H1 (cell line): Measurements from ENCODE around the gene CALY. TPM values are rescaled to one million over a fixed set of nuclear protein-coding genes. Genes with fewer than 3 reads are reported as not detected.
A peak's percentile ranks its signal among the peaks of the same experiment; 100 is the strongest.

Experiments
- CTCF ChIA-PET: fragments of 300-600 bp; sonication (Branson Sonifier 250); formaldehyde crosslinking; loops from one replicate; lab custom pipeline; 2021; ENCODE audit not compliant: partially characterized antibody; lab: Charles Lee
- POLR2A ChIA-PET: fragments of 300-600 bp; sonication (Branson Sonifier 250); formaldehyde crosslinking; loops from one replicate; lab custom pipeline; 2021; ENCODE audit warnings: inconsistent platforms; ENCODE audit not compliant: partially characterized antibody; lab: Charles Lee
- DNase-seq, 2 experiments: peaks; one replicate each; pipeline versions ENCODE4 v3.0.0 to v3.0.0-alpha.2; 2010 to 2022; ENCODE audit warnings: low spot score in 2 of 2, low read depth in 1 of 2, mixed read lengths in 1 of 2
- FAIRE-seq: peaks from 2 replicates; lab custom pipeline; 2011; peaks lifted over from hg19 to GRCh38; lab: Jason Lieb, UNC
- H2AFZ ChIP-seq: 2 replicates; pipeline ENCODE4 v1.8.1; 2012; ENCODE audit warnings: low read length, inconsistent platforms
- H2AK5ac ChIP-seq: 2 replicates; pipeline ENCODE4 v1.6.1; 2013; ENCODE audit warnings: low read depth, low read length
- H2BK120ac ChIP-seq: replicated peaks from 2 replicates; pipeline ENCODE3; 2013; ENCODE audit warnings: low read depth, low read length, inconsistent platforms
- H2BK12ac ChIP-seq: 2 replicates; pipeline ENCODE4 v1.6.1; 2013; ENCODE audit warnings: low read depth, low read length
- H2BK15ac ChIP-seq: 2 replicates; pipeline ENCODE4 v1.6.1; 2013; ENCODE audit warnings: low read length
- H2BK20ac ChIP-seq: 2 replicates; pipeline ENCODE4 v1.6.1; 2013; ENCODE audit warnings: low read length
- H2BK5ac ChIP-seq: 2 replicates; pipeline ENCODE4 v1.6.1; 2013; ENCODE audit warnings: low read depth, low read length
- H3K14ac ChIP-seq: 2 replicates; pipeline ENCODE4 v1.6.1; 2013; ENCODE audit warnings: inconsistent platforms; ENCODE audit not compliant: insufficient read length
- H3K18ac ChIP-seq: 2 replicates; pipeline ENCODE4 v1.6.1; 2013; ENCODE audit warnings: low read length; ENCODE audit errors: extremely low read depth
- H3K23ac ChIP-seq: 2 replicates; pipeline ENCODE4 v1.6.1; 2013; ENCODE audit warnings: inconsistent platforms; ENCODE audit not compliant: insufficient read length
- H3K23me2 ChIP-seq: 2 replicates; pipeline ENCODE4 v1.6.1; 2013; ENCODE audit warnings: low read depth, low read length
- H3K27ac ChIP-seq: 2 replicates; pipeline ENCODE4 v1.6.1; 2011; ENCODE audit warnings: low read depth, low read length, inconsistent platforms
- H3K27me3 ChIP-seq, 4 experiments: replicated peaks in 1 of 4; 1 replicate in 1 of 4; 2 replicates in 3 of 4; pipeline versions ENCODE4 v1.6.1 to v1.8.1; 2011 to 2013; ENCODE audit warnings: low read length in 3 of 4, mild to moderate bottlenecking in 3 of 4, inconsistent platforms in 2 of 4, mixed read lengths in 2 of 4, moderate library complexity in 1 of 4; ENCODE audit not compliant: control insufficient read depth in 3 of 4, insufficient read depth in 3 of 4; ENCODE audit errors: extremely low read depth in 1 of 4
- H3K36me3 ChIP-seq, 4 experiments: 2 replicates each; pipeline versions ENCODE4 v1.6.1 to v1.8.1; 2011 to 2013; ENCODE audit warnings: mild to moderate bottlenecking in 4 of 4, low read length in 3 of 4, moderate library complexity in 2 of 4, control low read depth in 1 of 4, inconsistent platforms in 1 of 4; ENCODE audit not compliant: insufficient read depth in 4 of 4, control insufficient read depth in 2 of 4
- H3K4ac ChIP-seq: replicated peaks from 2 replicates; pipeline ENCODE3; 2013; ENCODE audit warnings: low read length, low read depth, mixed read lengths, inconsistent platforms; ENCODE audit not compliant: insufficient read length
- H3K4me1 ChIP-seq, 4 experiments: replicated peaks in 1 of 4; 1 replicate in 1 of 4; 2 replicates in 3 of 4; pipeline versions ENCODE4 v1.6.1 to v1.8.1; 2011 to 2013; ENCODE audit warnings: low read length in 3 of 4, inconsistent platforms in 2 of 4, mixed read lengths in 1 of 4; ENCODE audit not compliant: insufficient read depth in 4 of 4, control insufficient read depth in 3 of 4
- H3K4me2 ChIP-seq, 2 experiments: 2 replicates each; pipeline versions ENCODE4 v1.6.1 to v1.8.1; 2011 to 2013; ENCODE audit warnings: low read depth in 2 of 2, low read length in 2 of 2, control low read depth in 1 of 2, inconsistent platforms in 1 of 2, mild to moderate bottlenecking in 1 of 2; ENCODE audit not compliant: insufficient read depth in 1 of 2
- H3K4me3 ChIP-seq, 4 experiments: fragments of 200-600, 300-600 bp in 1 of 4; sonication (generic), shearing (Covaris generic), sonication (Bioruptor Twin) in 1 of 4; 2 replicates each; pipeline versions ENCODE4 v1.5.1 to v1.8.1; 2011 to 2016; ENCODE audit warnings: low read length in 4 of 4, low read depth in 3 of 4, control low read depth in 2 of 4, inconsistent platforms in 2 of 4, mild to moderate bottlenecking in 2 of 4, mixed read lengths in 1 of 4, moderate library complexity in 1 of 4; ENCODE audit not compliant: insufficient read depth in 2 of 4; ENCODE audit errors: extremely low read depth in 1 of 4
- H3K56ac ChIP-seq: replicated peaks from 2 replicates; pipeline ENCODE3; 2013; ENCODE audit warnings: low read depth, mild to moderate bottlenecking, mixed read lengths, low read length, inconsistent platforms; ENCODE audit not compliant: insufficient read length
- H3K79me1 ChIP-seq: 2 replicates; pipeline ENCODE4 v1.6.1; 2013; ENCODE audit warnings: low read depth, low read length, control low read depth
- H3K79me2 ChIP-seq, 2 experiments: 2 replicates each; pipeline versions ENCODE4 v1.6.1 to v1.8.1; 2012 to 2013; ENCODE audit warnings: low read length in 2 of 2, mild to moderate bottlenecking in 2 of 2, inconsistent platforms in 1 of 2; ENCODE audit not compliant: insufficient read depth in 2 of 2, control insufficient read depth in 1 of 2
- H3K9ac ChIP-seq, 4 experiments: replicated peaks in 1 of 4; 1 replicate in 1 of 4; 2 replicates in 3 of 4; pipeline versions ENCODE4 v1.6.1 to v1.8.1; 2011 to 2013; ENCODE audit warnings: low read depth in 3 of 4, low read length in 3 of 4, control low read depth in 2 of 4, mild to moderate bottlenecking in 2 of 4, moderate library complexity in 2 of 4, inconsistent platforms in 1 of 4; ENCODE audit errors: extremely low read depth in 1 of 4
- H3K9me3 ChIP-seq, 2 experiments: 2 replicates each; pipeline versions ENCODE4 v1.6.1 to v1.8.1; 2012 to 2013; ENCODE audit warnings: mild to moderate bottlenecking in 2 of 2, moderate library complexity in 2 of 2, control low read depth in 1 of 2, inconsistent platforms in 1 of 2, low read depth in 1 of 2, low read length in 1 of 2, mixed read lengths in 1 of 2; ENCODE audit not compliant: insufficient read depth in 2 of 2
- H4K20me1 ChIP-seq, 2 experiments: replicated peaks in 1 of 2; 2 replicates each; pipeline versions ENCODE3 to v1.8.1; 2011 to 2013; ENCODE audit warnings: inconsistent platforms in 2 of 2, low read length in 2 of 2, mild to moderate bottlenecking in 1 of 2; ENCODE audit not compliant: insufficient read depth in 2 of 2, control insufficient read depth in 1 of 2
- H4K5ac ChIP-seq: 2 replicates; pipeline ENCODE4 v1.6.1; 2013; ENCODE audit warnings: low read length, low read depth, mixed read lengths, inconsistent platforms; ENCODE audit not compliant: insufficient read length
- H4K8ac ChIP-seq: 2 replicates; pipeline ENCODE4 v1.8.0; 2013; ENCODE audit warnings: mild to moderate bottlenecking, moderate library complexity, low read length, inconsistent platforms; ENCODE audit not compliant: insufficient read depth; ENCODE audit errors: extremely low read depth
- H4K91ac ChIP-seq: replicated peaks from 2 replicates; pipeline ENCODE3; 2013; ENCODE audit warnings: low read length, mixed read lengths, inconsistent platforms; ENCODE audit not compliant: insufficient read length
- CBX8 ChIP-seq: fragments of 300-800, 300-1000 bp; sonication (generic); IDR thresholded peaks from 2 replicates; pipeline ENCODE4 v1.7.1; 2016; ENCODE audit warnings: low read depth, low read length, borderline replicate concordance
- CHD1 ChIP-seq: IDR thresholded peaks from 2 replicates; pipeline ENCODE4 v1.6.1; 2012; ENCODE audit warnings: low read depth, low read length, improper control_type of control experiment
- CHD2 ChIP-seq: IDR thresholded peaks from 2 replicates; pipeline ENCODE4 v1.6.1; 2012; ENCODE audit warnings: low read length, improper control_type of control experiment
- CREB1 ChIP-seq: IDR thresholded peaks from 2 replicates; pipeline ENCODE4 v1.6.1; 2012; ENCODE audit warnings: inconsistent platforms
- CTBP2 ChIP-seq: IDR thresholded peaks from 2 replicates; pipeline ENCODE4 v1.7.0; 2011; ENCODE audit warnings: borderline replicate concordance, mild to moderate bottlenecking, moderate library complexity, mixed read lengths, low read length; ENCODE audit not compliant: insufficient read depth, insufficient read length
- HDAC6 ChIP-seq: IDR thresholded peaks from one replicate; pipeline ENCODE4 v1.7.1; 2012; ENCODE audit warnings: low read depth, mild to moderate bottlenecking, inconsistent platforms, low read length, moderate library complexity
- KDM5A ChIP-seq: fragments of 200-600 bp; IDR thresholded peaks from 2 replicates; pipeline ENCODE4 v1.7.1; 2012; ENCODE audit warnings: mild to moderate bottlenecking, low read length, inconsistent platforms, mixed read lengths
- PHF8 ChIP-seq: fragments of 200-600 bp; sonication (generic); conservative IDR thresholded peaks from 2 replicates; pipeline ENCODE4 v1.7.1; 2012; ENCODE audit warnings: low read depth, mild to moderate bottlenecking, inconsistent platforms, low read length, moderate library complexity
- SRF ChIP-seq: IDR thresholded peaks from 2 replicates; pipeline ENCODE4 v1.6.1; 2011; ENCODE audit warnings: mild to moderate bottlenecking, low read depth, low read length, moderate library complexity
- TBP ChIP-seq: IDR thresholded peaks from 2 replicates; pipeline ENCODE4 v1.6.1; 2011; ENCODE audit warnings: low read depth, low read length, improper control_type of control experiment
- WGBS, 2 experiments: shearing (Covaris generic) in 1 of 2; methylation state at CpG; one replicate each; pipeline versions ENCODE4 v1.1.6 to v1.1.7; 2013 to 2015; ENCODE audit warnings: low lambda C conversion rate in 2 of 2, mixed read lengths in 2 of 2, inconsistent platforms in 1 of 2, low coverage in 1 of 2, missing lambda C conversion rate in 1 of 2; ENCODE audit not compliant: insufficient replicate concordance in 2 of 2, insufficient coverage in 1 of 2, insufficient read length in 1 of 2; ENCODE audit errors: extremely low coverage in 1 of 2, missing lambda C conversion rate in 1 of 2; 5-methylcytosine and 5-hydroxymethylcytosine counted together
- polyA plus RNA-seq, 7 experiments: library from polyadenylated mRNA; depleted of rRNA in 3 of 7; stranded (reverse) in 5 of 7; unstranded in 2 of 7; fragments of >200 nt in 5 of 7; fragments of 200-250 nt in 2 of 7; gene quantifications; 1 replicate in 5 of 7; 2 replicates in 1 of 7; 4 replicates in 1 of 7; pipeline versions ENCODE4 v1.2.1 to v1.2.3, GENCODE V29; 2011 to 2013; ENCODE audit warnings: missing spikeins in 2 of 7, mixed read lengths in 2 of 7
- total RNA-seq: library from RNA; stranded (reverse); fragmentation: NEBNext Ultra II Directional; extraction: Animal tissue kit (Norgen Biotek cat#: 25700); gene quantifications from 2 replicates; pipeline ENCODE4 v1.2.1, GENCODE V29; 2021

CALY gene
- total and polyA plus RNA-seq, 2 of the 8 experiments (the other 6 are each of a cell fraction or from before 2014, with no cell fraction given), result 1.3 to 1.5 TPM

GRCh38 chr10:133318494-133319127 lies 18.1 kb downstream of the CALY start:
- Histone ChIP-seq H3K18ac (peak overlapping the region; percentile 87), H3K9ac (peak overlapping the region in 1 of 4 experiments; percentile 42; a peak in 2 of 7 replicates), H2AK5ac (no peak overlapping the region), H2BK5ac (no peak overlapping the region; the same call in 1 of the 2 replicates), H3K36me3 (no peaks in the 10 kb centered on the region), H3K4me2 (peak overlapping the region; percentile 2 to 81; a peak in 3 of 4 replicates), H2BK15ac (0 out of 2 replicates have a peak overlapping the region, but pooled peaks have one; percentile 61), H3K9me3 (peaks cover 0 to 2% of the 10 kb centered on the region in 2 experiments; a peak in 1 of 4 replicates), H3K23ac (no peak overlapping the region), H4K5ac (peak overlapping the region; percentile 4), H2AFZ (peak overlapping the region; percentile 59; the same call in 1 of the 2 replicates), H3K14ac (no peak overlapping the region), H3K4me1 (no peaks in the 10 kb centered on the region; a peak in 1 of 7 replicates), H3K79me1 (no peaks in the 10 kb centered on the region), H3K4ac (no peak overlapping the region), H2BK20ac (no peak overlapping the region; the same call in 1 of the 2 replicates), H3K56ac (no peak overlapping the region), H2BK12ac (0 out of 2 replicates have a peak overlapping the region, but pooled peaks have one; percentile 60), H2BK120ac (no peak overlapping the region), H3K27ac (no peak overlapping the region), H3K4me3 (peak overlapping the region; percentile 35 to 62 (median 44)), H3K27me3 (peaks cover 0 to 8% (median 4%) of the 10 kb centered on the region in 4 experiments; a peak in 5 of 7 replicates), H4K91ac (no peak overlapping the region), H4K8ac (peak overlapping the region; percentile 92), H3K79me2 (no peaks in the 10 kb centered on the region), H4K20me1 (peaks cover 0 to 3% of the 10 kb centered on the region in 2 experiments), H3K23me2 (peaks cover 2% of the 10 kb centered on the region; the same call in 1 of the 2 replicates)
- CTCF ChIA-PET, result interaction anchor here (0.6 to 1.6 kb wide), 5 partner anchors 9 to 43 kb away, joined by 3 to 4 read pairs (median 3); no protein-coding TSS in a partner anchor
- WGBS, 2 experiments, result 10% methylated on average over 39 of the region's 51 CpGs; no CpG with 5 or more reads in 1 of the 2 experiments
- DNase-seq, result peak in 1 of 2 experiments; percentile 89
- FAIRE-seq, result no peak
- POLR2A ChIA-PET, result interaction anchor here (1.5 kb wide), 1 partner anchor 11 kb away, joined by 3 read pairs; no protein-coding TSS in a partner anchor
- no peak for TF ChIP-seq CHD1
- TF ChIP-seq CBX8, result no peak
- no peak for TF ChIP-seq HDAC6
- TF ChIP-seq TBP, result peak; percentile 88
- peak; percentile 60; the same call in 1 of the 2 replicates for TF ChIP-seq PHF8
- TF ChIP-seq CTBP2, result no peak
- TF ChIP-seq SRF, result no peak
- no peak for TF ChIP-seq CHD2
- TF ChIP-seq CREB1, result peak; percentile 73; the same call in 1 of the 2 replicates
- TF ChIP-seq KDM5A, result no peak
